ENCODE data around the gene ZBP1. TPM values are rescaled to one million over a fixed set of nuclear protein-coding genes. Genes with fewer than 3 reads are reported as not detected.

Gene ZBP1
- total RNA-seq, 5 donors from 2014 or later (not counting 1 experiment from before 2014, with no cell fraction given): 8.6 to 41.1 (median 20.6) TPM

- Histone ChIP-seq H3K4me3 (ENCODE audit: control insufficient read depth in 1 of 2, extremely low read depth in 1 of 2, low read length in 1 of 2) (no peak overlapping the region), H3K27me3 (replicated peaks in 1 of 2; ENCODE audit: control insufficient read depth in 2 of 2, extremely low read depth in 1 of 2, insufficient read depth in 2 of 2, low read length in 1 of 2) (peaks cover 0 to 42% of the 10 kb centered on the region in 2 experiments), H3K36me3 (ENCODE audit: control insufficient read depth in 2 of 2, extremely low read depth in 1 of 2, insufficient read depth in 1 of 2, low read length in 1 of 2) (no peaks in the 10 kb centered on the region), H3K9me3 (no peaks in the 10 kb centered on the region), H3K27ac (ENCODE audit: low read length) (no peak overlapping the region), H3K4me1 (ENCODE audit: control insufficient read depth in 1 of 2, extremely low read depth in 1 of 2, insufficient read depth in 2 of 2, low read length in 2 of 2) (no peaks in the 10 kb centered on the region)
- DNase-seq: no peak
- ChIA-PET CTCF (no interaction called here), POLR2A (no interaction called here)
- Mint-ChIP-seq H3K9me3 (no peaks in the 10 kb centered on the region), H3K27me3 (peaks cover 29 to 39% of the 10 kb centered on the region in 2 donors), H3K4me1 (no peaks in the 10 kb centered on the region), H3K4me3 (no peak overlapping the region), H3K27ac (no peak overlapping the region), H3K36me3 (no peaks in the 10 kb centered on the region)
- no peak for ATAC-seq (replicated peaks in 1 of 4)
- WGBS (ENCODE audit: insufficient coverage): 69% methylated on average over 3 of the region's 8 CpGs
Measured at GRCh38 chr20:57570920-57571319, 49.3 kb downstream of the ZBP1 start.

GRCh38 chr20:57570145-57570850 lies 49.9 kb downstream of the ZBP1 start:
- Mint-ChIP-seq H3K27me3 (peaks cover 29 to 39% of the 10 kb centered on the region in 2 donors), H3K9me3 (no peaks in the 10 kb centered on the region), H3K36me3 (no peaks in the 10 kb centered on the region), H3K4me1 (no peaks in the 10 kb centered on the region), H3K4me3 (no peak overlapping the region), H3K27ac (no peak overlapping the region)
- ChIA-PET CTCF (no interaction called here), POLR2A (no interaction called here)
- Histone ChIP-seq H3K27ac (ENCODE audit: low read length) (no peak overlapping the region), H3K9me3 (no peaks in the 10 kb centered on the region), H3K4me3 (ENCODE audit: control insufficient read depth in 1 of 2, extremely low read depth in 1 of 2, low read length in 1 of 2) (no peak overlapping the region), H3K27me3 (replicated peaks in 1 of 2; ENCODE audit: control insufficient read depth in 2 of 2, extremely low read depth in 1 of 2, insufficient read depth in 2 of 2, low read length in 1 of 2) (peaks cover 0 to 44% of the 10 kb centered on the region in 2 experiments), H3K4me1 (ENCODE audit: control insufficient read depth in 1 of 2, extremely low read depth in 1 of 2, insufficient read depth in 2 of 2, low read length in 2 of 2) (no peaks in the 10 kb centered on the region), H3K36me3 (ENCODE audit: control insufficient read depth in 2 of 2, extremely low read depth in 1 of 2, insufficient read depth in 1 of 2, low read length in 1 of 2) (no peaks in the 10 kb centered on the region)
- ATAC-seq (replicated peaks in 1 of 4) (no peak), DNase-seq (no peak)
- 69% methylated on average over 9 of the region's 20 CpGs for WGBS (ENCODE audit: insufficient coverage)

- 40% methylated on average over 1 of the region's 12 CpGs for WGBS (ENCODE audit: insufficient coverage)
- Mint-ChIP-seq H3K36me3 (no peaks in the 10 kb centered on the region), H3K4me3 (no peak overlapping the region), H3K9me3 (no peaks in the 10 kb centered on the region), H3K27ac (no peak overlapping the region), H3K27me3 (peaks cover 27 to 34% of the 10 kb centered on the region in 2 donors), H3K4me1 (no peaks in the 10 kb centered on the region)
- ChIA-PET POLR2A (no interaction called here), CTCF (no interaction called here)
- ATAC-seq (replicated peaks in 1 of 4): no peak
- Histone ChIP-seq H3K36me3 (ENCODE audit: control insufficient read depth in 2 of 2, extremely low read depth in 1 of 2, insufficient read depth in 1 of 2, low read length in 1 of 2) (no peaks in the 10 kb centered on the region), H3K4me3 (ENCODE audit: control insufficient read depth in 1 of 2, extremely low read depth in 1 of 2, low read length in 1 of 2) (no peak overlapping the region), H3K4me1 (ENCODE audit: control insufficient read depth in 1 of 2, extremely low read depth in 1 of 2, insufficient read depth in 2 of 2, low read length in 2 of 2) (no peaks in the 10 kb centered on the region), H3K27me3 (replicated peaks in 1 of 2; ENCODE audit: control insufficient read depth in 2 of 2, extremely low read depth in 1 of 2, insufficient read depth in 2 of 2, low read length in 1 of 2) (peaks cover 0 to 47% of the 10 kb centered on the region in 2 experiments), H3K27ac (ENCODE audit: low read length) (no peak overlapping the region), H3K9me3 (no peaks in the 10 kb centered on the region)
- DNase-seq: no peak
Measured at GRCh38 chr20:57568960-57569359, 51.3 kb downstream of the ZBP1 start.

- CTCF ChIA-PET: no interaction called here
- no peaks in the 10 kb centered on the region for H3K36me3 Mint-ChIP-seq
- Histone ChIP-seq H3K9me3 (no peaks in the 10 kb centered on the region), H3K36me3 (ENCODE audit: control insufficient read depth in 2 of 2, extremely low read depth in 1 of 2, insufficient read depth in 1 of 2, low read length in 1 of 2) (no peaks in the 10 kb centered on the region), H3K27ac (ENCODE audit: low read length) (no peak overlapping the region), H3K27me3 (replicated peaks in 1 of 2; ENCODE audit: control insufficient read depth in 2 of 2, extremely low read depth in 1 of 2, insufficient read depth in 2 of 2, low read length in 1 of 2) (peaks cover 0 to 43% of the 10 kb centered on the region in 2 experiments), H3K4me3 (ENCODE audit: control insufficient read depth in 1 of 2, extremely low read depth in 1 of 2, low read length in 1 of 2) (no peak overlapping the region), H3K4me1 (ENCODE audit: control insufficient read depth in 1 of 2, extremely low read depth in 1 of 2, insufficient read depth in 2 of 2, low read length in 2 of 2) (no peaks in the 10 kb centered on the region)
- ATAC-seq (replicated peaks in 1 of 4): no peak
- DNase-seq: no peak
- no peaks in the 10 kb centered on the region for H3K4me1 Mint-ChIP-seq
- 63% methylated on average over 10 of the region's 13 CpGs for WGBS (ENCODE audit: insufficient coverage)
- no peak overlapping the region for H3K27ac Mint-ChIP-seq
- H3K27me3 Mint-ChIP-seq: peaks cover 27 to 31% of the 10 kb centered on the region in 2 donors
- POLR2A ChIA-PET: no interaction called here
- no peak overlapping the region for H3K4me3 Mint-ChIP-seq
- H3K9me3 Mint-ChIP-seq: no peaks in the 10 kb centered on the region
Measured at GRCh38 chr20:57568088-57568896, 51.9 kb downstream of the ZBP1 start.

- no peaks in the 10 kb centered on the region for H3K9me3 ChIP-seq
- H3K36me3 ChIP-seq (ENCODE audit: control insufficient read depth in 2 of 2, extremely low read depth in 1 of 2, insufficient read depth in 1 of 2, low read length in 1 of 2): no peaks in the 10 kb centered on the region
- H3K27me3 ChIP-seq (replicated peaks in 1 of 2; ENCODE audit: control insufficient read depth in 2 of 2, extremely low read depth in 1 of 2, insufficient read depth in 2 of 2, low read length in 1 of 2): peaks cover 0 to 43% of the 10 kb centered on the region in 2 experiments
- H3K36me3 Mint-ChIP-seq: no peaks in the 10 kb centered on the region
- WGBS (ENCODE audit: insufficient coverage): 74% methylated on average over 9 of the region's 9 CpGs
- no peak overlapping the region for H3K4me3 Mint-ChIP-seq
- no peak for ATAC-seq (replicated peaks in 1 of 4)
- H3K4me1 ChIP-seq (ENCODE audit: control insufficient read depth in 1 of 2, extremely low read depth in 1 of 2, insufficient read depth in 2 of 2, low read length in 2 of 2): no peaks in the 10 kb centered on the region
- H3K27ac ChIP-seq (ENCODE audit: low read length): no peak overlapping the region
- H3K27me3 Mint-ChIP-seq: peaks cover 24 to 26% of the 10 kb centered on the region in 2 donors
- H3K4me1 Mint-ChIP-seq: no peaks in the 10 kb centered on the region
- DNase-seq: no peak
- ChIA-PET POLR2A (no interaction called here), CTCF (no interaction called here)
- no peak overlapping the region for H3K4me3 ChIP-seq (ENCODE audit: control insufficient read depth in 1 of 2, extremely low read depth in 1 of 2, low read length in 1 of 2)
- no peak overlapping the region for H3K27ac Mint-ChIP-seq
- H3K9me3 Mint-ChIP-seq: no peaks in the 10 kb centered on the region
Measured at GRCh38 chr20:57567471-57568079, 52.7 kb downstream of the ZBP1 start.

GRCh38 chr20:57566803-57567459 lies 53.3 kb downstream of the ZBP1 start:
- no peak for DNase-seq
- Histone ChIP-seq H3K9me3 (no peaks in the 10 kb centered on the region), H3K4me3 (ENCODE audit: control insufficient read depth in 1 of 2, extremely low read depth in 1 of 2, low read length in 1 of 2) (no peak overlapping the region), H3K27ac (ENCODE audit: low read length) (no peak overlapping the region), H3K4me1 (ENCODE audit: control insufficient read depth in 1 of 2, extremely low read depth in 1 of 2, insufficient read depth in 2 of 2, low read length in 2 of 2) (no peaks in the 10 kb centered on the region), H3K27me3 (replicated peaks in 1 of 2; ENCODE audit: control insufficient read depth in 2 of 2, extremely low read depth in 1 of 2, insufficient read depth in 2 of 2, low read length in 1 of 2) (peaks cover 0 to 40% of the 10 kb centered on the region in 2 experiments), H3K36me3 (ENCODE audit: control insufficient read depth in 2 of 2, extremely low read depth in 1 of 2, insufficient read depth in 1 of 2, low read length in 1 of 2) (no peaks in the 10 kb centered on the region)
- peaks cover 22 to 28% of the 10 kb centered on the region in 2 donors for H3K27me3 Mint-ChIP-seq
- no peaks in the 10 kb centered on the region for H3K36me3 Mint-ChIP-seq
- no peaks in the 10 kb centered on the region for H3K9me3 Mint-ChIP-seq
- ChIA-PET CTCF (no interaction called here), POLR2A (no interaction called here)
- ATAC-seq (replicated peaks in 1 of 4): no peak
- no CpG with 5 or more reads among the region's 10 CpGs for WGBS (ENCODE audit: insufficient coverage)
- no peaks in the 10 kb centered on the region for H3K4me1 Mint-ChIP-seq
- H3K27ac Mint-ChIP-seq: no peak overlapping the region
- no peak overlapping the region for H3K4me3 Mint-ChIP-seq

Measured in T-cell (primary cell).